GM19397 (cell line): ENCODE data around the gene CA5A.

ENCODE experiments used
- ATAC-seq: cut with Tn5 transposase; IDR thresholded peaks from one replicate; pipeline ENCODE4 v1.9.1; 2021; ENCODE audit warnings: mild to moderate bottlenecking, moderate library complexity; ENCODE audit not compliant: unreplicated experiment

The CA5A gene

GRCh38 chr16:87841340-87842208, 94.8 kb downstream of the CA5A start:
- no peak for ATAC-seq

DNA sequence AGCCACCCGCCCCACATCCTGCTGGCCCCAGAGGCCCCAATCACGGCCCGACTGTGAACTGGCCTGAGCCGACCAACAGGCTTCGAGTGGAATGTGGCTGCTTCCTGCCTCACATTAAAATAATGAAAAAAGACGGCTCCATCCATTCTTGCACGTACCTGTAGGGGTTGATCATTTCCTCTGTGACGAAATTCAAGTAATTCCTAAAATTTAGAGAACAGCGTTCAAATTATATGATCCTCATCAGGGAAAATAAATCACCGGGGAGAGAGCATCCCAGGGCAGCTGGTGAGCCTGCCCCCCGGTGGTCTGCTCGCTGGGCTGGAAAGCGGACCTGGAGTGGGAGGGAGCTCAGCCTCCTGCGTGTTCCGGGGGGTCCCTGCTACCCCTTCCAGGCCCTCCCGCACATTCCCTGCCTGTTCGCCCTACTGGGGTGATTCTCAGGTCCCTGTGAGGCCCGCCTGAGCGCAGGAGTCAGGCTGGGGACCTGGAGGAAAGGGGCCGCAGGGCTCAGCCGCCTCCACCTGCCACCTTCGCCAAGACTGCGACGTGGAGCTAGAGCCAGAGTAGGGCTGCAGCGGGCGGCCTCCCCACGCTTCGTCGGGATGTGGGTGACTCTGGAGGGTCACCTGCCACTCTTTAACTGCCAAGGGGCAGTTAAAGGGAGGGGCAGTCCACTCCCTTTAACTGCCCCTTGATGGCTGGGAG, 95.9 kb downstream of the CA5A start:
- no peak for ATAC-seq

- no peak for ATAC-seq
These were observed 96.6 kb downstream of the CA5A start for GRCh38 chr16:87839542-87840270.

GRCh38 chr16:87838643-87839541, 97.4 kb downstream of the CA5A start:
- no peak for ATAC-seq
